RWPE2 (cell line): Measurements from ENCODE around the gene MCTS1.
"Not testable (repeated sequence)": the region's sequence is repeated elsewhere in the genome, so short reads cannot be mapped to it uniquely, and the experiment has no call there.

ENCODE experiments used
- ATAC-seq: fragments of 200-7000 bp; cut with Tn5 transposase; 3 replicates; pipeline ENCODE4 v1.9.1; 2021; ENCODE audit warnings: low read depth
- DNase-seq: peaks from one replicate; pipeline ENCODE4 v3.0.0-alpha.2; 2020; ENCODE audit warnings: low spot score
- H3K27ac ChIP-seq: fragments of 450-650 bp; 2 replicates; pipeline ENCODE4 v1.5.1; 2017; ENCODE audit warnings: mild to moderate bottlenecking; ENCODE audit not compliant: poor library complexity, severe bottlenecking
- H3K27me3 ChIP-seq: fragments of 250-450 bp; sonication (Bioruptor Pico); 2 replicates; pipeline ENCODE4 v1.5.1; 2021; ENCODE audit warnings: mild to moderate bottlenecking, moderate library complexity; ENCODE audit not compliant: insufficient read depth, poor library complexity, severe bottlenecking
- H3K36me3 ChIP-seq: fragments of 250-450 bp; sonication (Bioruptor Pico); 2 replicates; pipeline ENCODE4 v1.5.1; 2020; ENCODE audit warnings: low read depth, mild to moderate bottlenecking, moderate library complexity
- H3K4me1 ChIP-seq: fragments of 250-450 bp; sonication (Bioruptor Pico); 2 replicates; pipeline ENCODE4 v1.5.1; 2021; ENCODE audit warnings: mild to moderate bottlenecking, moderate library complexity; ENCODE audit not compliant: insufficient read depth, poor library complexity, severe bottlenecking
- H3K4me3 ChIP-seq: fragments of 250-450 bp; sonication (Bioruptor Pico); 2 replicates; pipeline ENCODE4 v1.5.1; 2021; ENCODE audit warnings: mild to moderate bottlenecking, moderate library complexity; ENCODE audit not compliant: severe bottlenecking
- H3K9me3 ChIP-seq: fragments of 250-450 bp; sonication (Bioruptor Pico); 2 replicates; pipeline ENCODE4 v1.5.1; 2021; ENCODE audit warnings: mild to moderate bottlenecking, moderate library complexity; ENCODE audit not compliant: severe bottlenecking
- TF ChIP-seq, protein P1 (sequence below): fragments of 450-650 bp; IDR thresholded peaks from one replicate; pipeline ENCODE4 v1.5.1; 2017; ENCODE audit warnings: mild to moderate bottlenecking, moderate library complexity; ENCODE audit not compliant: poor library complexity, severe bottlenecking

The MCTS1 gene

DNA sequence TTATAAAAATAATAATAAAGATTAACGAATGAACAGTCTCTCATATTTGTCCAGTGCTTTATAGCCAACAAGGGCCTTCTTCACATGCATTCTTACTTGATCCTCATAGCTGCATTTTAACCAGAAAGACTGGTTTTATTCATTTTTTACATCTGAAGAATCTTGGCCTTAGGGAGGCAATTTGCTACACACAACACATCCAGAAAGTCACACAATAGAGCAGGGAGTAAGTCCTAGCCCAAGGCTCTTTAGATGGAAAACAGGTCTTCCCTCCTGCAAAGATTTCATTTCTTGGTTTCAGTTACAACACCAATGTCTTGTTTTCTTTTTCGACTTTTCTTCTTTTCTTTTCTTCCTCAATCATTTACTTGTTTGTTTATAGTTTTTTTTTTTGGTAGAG, 39.0 kb downstream of the MCTS1 start:
- H3K27ac ChIP-seq, result no peak overlapping the region
- DNase-seq, result no peak
- H3K27me3 ChIP-seq, result no peaks in the 10 kb centered on the region
- no peak for ATAC-seq
- no peaks in the 10 kb centered on the region for H3K9me3 ChIP-seq
- no peaks in the 10 kb centered on the region for H3K36me3 ChIP-seq
- H3K4me3 ChIP-seq, result no peak overlapping the region
- TF ChIP-seq, protein P1, sequence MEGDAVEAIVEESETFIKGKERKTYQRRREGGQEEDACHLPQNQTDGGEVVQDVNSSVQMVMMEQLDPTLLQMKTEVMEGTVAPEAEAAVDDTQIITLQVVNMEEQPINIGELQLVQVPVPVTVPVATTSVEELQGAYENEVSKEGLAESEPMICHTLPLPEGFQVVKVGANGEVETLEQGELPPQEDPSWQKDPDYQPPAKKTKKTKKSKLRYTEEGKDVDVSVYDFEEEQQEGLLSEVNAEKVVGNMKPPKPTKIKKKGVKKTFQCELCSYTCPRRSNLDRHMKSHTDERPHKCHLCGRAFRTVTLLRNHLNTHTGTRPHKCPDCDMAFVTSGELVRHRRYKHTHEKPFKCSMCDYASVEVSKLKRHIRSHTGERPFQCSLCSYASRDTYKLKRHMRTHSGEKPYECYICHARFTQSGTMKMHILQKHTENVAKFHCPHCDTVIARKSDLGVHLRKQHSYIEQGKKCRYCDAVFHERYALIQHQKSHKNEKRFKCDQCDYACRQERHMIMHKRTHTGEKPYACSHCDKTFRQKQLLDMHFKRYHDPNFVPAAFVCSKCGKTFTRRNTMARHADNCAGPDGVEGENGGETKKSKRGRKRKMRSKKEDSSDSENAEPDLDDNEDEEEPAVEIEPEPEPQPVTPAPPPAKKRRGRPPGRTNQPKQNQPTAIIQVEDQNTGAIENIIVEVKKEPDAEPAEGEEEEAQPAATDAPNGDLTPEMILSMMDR, result no peak
- no peaks in the 10 kb centered on the region for H3K4me1 ChIP-seq

DNA sequence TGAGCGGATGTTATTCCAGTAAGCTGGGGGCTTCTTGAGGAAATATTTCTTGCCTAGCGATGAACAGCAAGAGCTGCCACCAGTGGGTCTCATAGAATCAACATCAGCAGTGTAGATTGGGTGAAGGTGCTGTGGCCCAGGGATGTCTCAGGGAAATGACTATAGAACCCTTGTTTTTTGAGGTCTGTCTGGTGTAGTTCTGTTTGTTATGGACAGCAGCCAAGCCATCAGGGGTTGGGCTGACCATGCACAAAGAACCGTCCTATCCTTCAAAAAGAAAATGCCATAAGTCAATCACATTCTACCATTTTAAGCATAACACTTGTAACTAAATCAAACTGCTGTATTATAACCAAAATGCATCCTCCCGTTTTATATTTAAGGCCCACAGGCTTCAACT, 43.2 kb downstream of the MCTS1 start:
- ATAC-seq (no peak), DNase-seq (no peak)
- Histone ChIP-seq H3K4me3 (no peak overlapping the region), H3K27ac (no peak overlapping the region), H3K4me1 (peaks cover 2% of the 10 kb centered on the region), H3K9me3 (no peaks in the 10 kb centered on the region), H3K27me3 (no peaks in the 10 kb centered on the region), H3K36me3 (no peaks in the 10 kb centered on the region)
- TF ChIP-seq, protein P1, result no peak

DNA sequence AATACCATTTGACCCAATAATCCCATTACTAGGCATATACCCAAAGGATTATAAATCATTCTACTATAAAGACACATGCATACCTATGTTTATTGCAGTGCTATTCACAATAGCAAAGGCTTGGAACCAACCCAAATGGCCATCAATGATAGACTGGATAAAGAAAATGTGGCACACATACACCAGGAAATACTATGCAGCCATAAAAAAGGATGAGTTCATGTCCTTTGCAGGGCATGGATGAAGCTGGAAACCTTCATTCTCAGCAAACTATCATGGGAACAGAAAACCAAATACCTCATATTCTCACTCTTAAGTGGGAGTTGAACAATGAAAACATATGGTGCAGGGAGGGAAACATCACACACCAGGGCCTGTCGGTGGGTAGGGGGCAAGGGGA, 48.4 kb downstream of the MCTS1 start:
- not testable (repeated sequence) for H3K27me3 ChIP-seq, H3K4me3 ChIP-seq, H3K4me1 ChIP-seq, H3K27ac ChIP-seq, DNase-seq, H3K9me3 ChIP-seq, H3K36me3 ChIP-seq, ATAC-seq

DNA sequence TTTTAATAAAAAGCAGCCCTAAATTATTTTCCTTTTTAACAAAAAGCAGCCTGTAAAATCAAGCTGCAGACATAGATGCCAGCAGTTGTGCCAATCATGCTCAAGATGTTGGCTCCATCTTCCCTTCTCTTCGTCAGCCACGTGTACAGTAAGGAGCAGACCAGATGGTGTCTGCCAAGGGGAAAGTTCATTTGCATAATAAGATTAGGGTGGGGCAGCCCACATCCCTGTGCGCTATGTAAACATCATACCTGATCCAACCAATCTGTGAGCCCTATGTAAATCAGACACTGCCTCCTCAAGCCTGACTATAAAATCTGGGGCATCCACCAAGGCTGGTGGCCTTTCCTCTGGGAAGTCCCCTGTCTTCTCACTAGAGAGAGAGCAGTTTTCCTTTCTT, 49.1 kb downstream of the MCTS1 start:
- no peak for ATAC-seq
- peaks cover 2% of the 10 kb centered on the region for H3K4me1 ChIP-seq
- no peak for DNase-seq
- no peak overlapping the region for H3K27ac ChIP-seq
- no peaks in the 10 kb centered on the region for H3K27me3 ChIP-seq
- TF ChIP-seq, protein P1, result no peak
- no peaks in the 10 kb centered on the region for H3K9me3 ChIP-seq
- no peaks in the 10 kb centered on the region for H3K36me3 ChIP-seq
- no peak overlapping the region for H3K4me3 ChIP-seq

DNA sequence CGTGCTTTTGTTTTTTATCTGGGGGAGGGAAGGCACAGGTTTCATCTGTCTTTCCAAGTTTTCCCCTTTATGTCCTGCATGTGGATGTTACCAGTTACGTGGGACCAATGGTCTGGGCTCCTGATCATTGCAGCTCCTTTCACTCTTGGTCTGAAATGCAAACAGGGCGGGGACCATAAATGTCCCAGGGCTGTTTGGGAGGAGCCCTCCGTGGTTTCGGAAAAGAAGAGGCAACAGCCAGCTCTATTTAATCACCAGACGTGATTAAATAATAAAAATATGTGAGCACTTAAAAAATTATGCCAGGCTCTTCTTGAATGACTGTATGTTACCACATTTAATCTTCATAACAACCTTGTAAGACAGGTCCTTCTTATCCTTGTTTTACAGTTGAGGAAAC, 56.7 kb downstream of the MCTS1 start:
- ATAC-seq (peak; percentile 75), DNase-seq (no peak)
- TF ChIP-seq, protein P1, result no peak
- H3K9me3 ChIP-seq, result no peaks in the 10 kb centered on the region
- no peak overlapping the region for H3K4me3 ChIP-seq
- H3K27ac ChIP-seq, result peak overlapping the region; percentile 51
- H3K4me1 ChIP-seq, result peaks cover 6% of the 10 kb centered on the region
- no peaks in the 10 kb centered on the region for H3K36me3 ChIP-seq
- H3K27me3 ChIP-seq, result no peaks in the 10 kb centered on the region
